GM18858 (cell line): ENCODE data around the gene TRMT61A.

Experiments
- ATAC-seq: cut with Tn5 transposase; IDR thresholded peaks from one replicate; pipeline ENCODE4 v1.9.1; 2021; ENCODE audit not compliant: unreplicated experiment

Gene TRMT61A

DNA sequence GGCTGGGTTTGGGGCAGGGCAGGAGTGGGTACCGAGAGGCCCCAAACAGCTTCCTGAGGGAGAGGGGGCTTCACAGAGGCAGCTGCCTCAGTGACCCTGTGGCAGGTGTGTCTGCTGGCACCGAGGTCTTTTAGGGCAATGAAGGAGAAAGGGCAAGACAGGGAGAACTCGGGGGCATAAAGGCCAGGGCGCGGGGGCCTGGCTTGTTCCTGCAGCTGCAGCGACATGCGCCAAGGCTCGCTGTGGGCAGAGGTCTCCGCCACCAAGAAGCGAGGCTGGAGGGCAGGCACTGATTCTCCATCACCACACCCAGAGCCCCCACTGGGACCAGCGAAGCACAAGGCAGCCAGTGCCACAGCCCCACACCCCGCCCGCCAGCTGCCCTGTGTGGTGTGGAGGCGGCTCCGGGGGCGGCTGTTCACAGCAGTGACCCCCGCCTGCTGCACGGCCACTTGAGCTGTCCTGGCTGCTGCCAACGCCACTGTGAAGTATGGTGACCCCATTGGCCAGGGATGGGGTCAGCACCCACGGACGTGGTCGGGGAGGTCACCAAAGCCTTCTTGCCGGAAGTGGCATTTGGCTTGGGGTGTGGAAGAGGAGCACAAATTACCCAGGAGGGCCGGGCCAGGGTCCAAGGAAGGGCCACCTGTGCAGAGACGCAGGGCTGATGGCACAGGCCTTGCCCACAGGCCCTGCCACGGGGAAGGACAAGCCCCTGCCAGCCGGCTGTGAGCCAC lies 17.1 kb downstream of the TRMT61A start:
- no peak for ATAC-seq

DNA sequence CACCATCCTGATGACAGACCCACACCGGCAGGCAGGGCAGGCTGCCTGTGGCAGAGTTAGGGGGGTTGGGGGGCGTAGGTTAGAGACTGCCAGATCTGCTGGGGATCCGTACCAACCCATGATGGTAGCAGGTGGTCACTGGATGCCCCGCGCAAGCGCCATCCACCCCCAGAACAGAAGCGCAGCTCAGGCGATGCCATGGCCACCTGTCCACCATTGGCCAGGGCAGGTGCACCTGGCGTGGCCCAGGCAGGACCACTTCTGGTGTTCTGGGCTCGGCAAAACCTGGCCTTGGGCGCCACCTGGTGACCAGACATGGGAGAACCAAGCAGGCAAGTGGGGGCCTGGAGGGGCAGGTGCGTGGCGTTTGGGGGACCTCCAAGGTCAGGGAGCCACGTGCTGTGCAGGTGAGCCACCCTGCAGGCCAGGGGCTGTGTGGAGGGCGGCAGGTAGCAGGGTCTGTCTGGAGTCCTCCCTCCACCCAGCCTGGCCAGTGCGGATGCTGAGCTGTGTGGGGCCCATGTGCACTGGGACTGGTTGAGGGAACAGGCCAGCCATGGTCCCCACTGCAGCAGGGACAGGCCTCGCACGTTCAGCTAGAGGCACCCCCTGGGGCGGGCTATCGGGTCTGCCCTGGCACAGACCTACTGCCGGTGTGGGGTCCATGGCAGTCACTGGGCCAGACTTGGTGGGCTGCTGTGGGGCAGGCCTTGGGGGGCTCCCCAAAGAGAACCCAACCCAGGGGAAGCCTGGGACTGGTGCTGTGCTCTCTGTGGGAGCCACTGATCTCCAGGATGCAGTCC lies 17.9 kb downstream of the TRMT61A start:
- no peak for ATAC-seq

DNA sequence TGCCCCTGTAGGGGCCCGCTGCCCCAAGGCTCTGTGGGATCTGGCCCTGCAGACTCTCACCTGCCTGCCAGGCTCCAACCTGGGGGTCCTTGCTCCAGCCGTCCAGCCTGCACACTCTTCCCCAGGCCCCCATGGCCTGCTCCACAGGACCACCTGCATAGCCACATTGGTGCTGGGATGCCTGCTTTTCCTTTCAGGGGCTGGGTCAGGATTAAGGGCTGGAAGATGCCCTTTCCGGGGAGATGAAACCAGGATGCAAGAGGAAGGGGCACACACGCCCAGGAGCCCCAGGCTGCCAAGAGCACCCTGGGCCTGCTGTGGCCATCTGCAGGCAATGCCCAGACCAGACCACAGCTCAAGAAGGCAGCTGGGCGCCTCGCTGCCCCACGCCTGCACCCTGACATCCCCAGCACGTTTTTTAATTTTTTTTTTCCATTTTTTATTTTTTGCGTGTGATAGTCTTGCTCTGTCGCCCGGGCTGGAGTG lies 18.5 kb downstream of the TRMT61A start:
- ATAC-seq: no peak

DNA sequence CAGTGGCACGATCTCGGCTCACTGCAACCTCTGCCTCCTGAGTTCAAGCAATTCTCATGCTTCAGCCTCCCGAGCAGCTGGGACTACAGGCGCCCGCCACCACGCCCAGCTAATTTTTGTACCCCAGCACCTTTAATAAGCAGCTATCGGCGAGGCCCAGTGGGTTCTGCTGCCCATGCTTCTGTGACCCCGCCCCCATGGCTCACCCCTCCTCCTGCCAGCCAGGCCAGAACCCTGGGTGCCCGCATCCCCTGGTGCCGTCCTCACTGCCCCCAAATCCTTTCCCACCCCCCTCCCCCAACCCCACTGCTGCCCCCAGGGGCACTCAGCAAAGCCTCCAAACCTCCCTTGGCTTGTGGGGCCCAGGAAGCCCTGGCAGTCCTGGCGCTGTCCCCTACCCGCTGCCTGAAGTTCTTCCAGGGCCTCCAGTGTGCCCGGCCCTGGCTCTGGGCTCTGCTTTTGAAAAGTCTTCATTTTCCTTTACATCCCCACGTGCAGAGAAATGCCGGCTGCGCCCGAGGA lies 19.0 kb downstream of the TRMT61A start:
- no peak for ATAC-seq

DNA sequence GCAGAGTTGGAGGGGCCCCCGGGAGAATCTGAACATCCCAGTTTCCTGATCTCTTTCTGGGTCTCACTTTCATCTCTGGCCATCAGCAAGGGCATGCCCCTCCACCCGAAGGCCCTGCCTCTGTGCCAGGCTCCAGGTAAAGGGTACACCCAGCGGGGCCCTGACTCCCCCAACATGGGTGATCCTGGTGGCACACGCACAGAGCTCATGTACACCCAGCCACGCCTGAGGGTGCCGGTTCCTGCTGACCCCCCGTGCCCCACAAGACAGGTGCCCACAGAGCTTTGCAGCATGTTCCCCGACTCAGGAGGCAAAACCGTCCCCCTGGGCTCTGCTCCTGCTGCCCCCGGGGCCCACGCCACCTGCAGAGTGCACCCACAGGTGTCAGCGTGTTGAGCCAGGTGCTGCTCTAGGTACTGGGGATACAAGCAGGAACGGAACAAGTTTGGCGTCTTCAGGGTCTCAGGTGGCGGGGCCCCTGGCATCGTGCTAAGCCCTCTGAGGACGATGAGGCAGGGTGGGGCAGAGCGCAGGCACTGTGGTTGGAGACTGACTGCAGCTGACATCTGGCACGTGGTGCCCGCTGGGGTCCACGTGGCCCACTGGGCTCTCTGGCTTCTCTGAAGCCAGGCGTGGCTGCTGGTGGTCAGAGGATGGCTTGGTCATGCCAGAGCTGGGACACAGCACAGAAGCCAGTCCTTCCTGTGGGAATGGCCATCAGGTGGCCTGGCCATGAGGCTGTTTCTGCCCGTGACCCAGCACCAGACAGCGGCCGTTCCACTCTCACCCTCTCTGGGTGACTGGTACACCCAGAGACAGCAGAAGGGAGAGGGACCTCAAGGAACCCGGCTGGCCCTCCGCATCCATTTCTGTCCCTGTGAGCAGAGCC lies 19.7 kb downstream of the TRMT61A start:
- no peak for ATAC-seq

DNA sequence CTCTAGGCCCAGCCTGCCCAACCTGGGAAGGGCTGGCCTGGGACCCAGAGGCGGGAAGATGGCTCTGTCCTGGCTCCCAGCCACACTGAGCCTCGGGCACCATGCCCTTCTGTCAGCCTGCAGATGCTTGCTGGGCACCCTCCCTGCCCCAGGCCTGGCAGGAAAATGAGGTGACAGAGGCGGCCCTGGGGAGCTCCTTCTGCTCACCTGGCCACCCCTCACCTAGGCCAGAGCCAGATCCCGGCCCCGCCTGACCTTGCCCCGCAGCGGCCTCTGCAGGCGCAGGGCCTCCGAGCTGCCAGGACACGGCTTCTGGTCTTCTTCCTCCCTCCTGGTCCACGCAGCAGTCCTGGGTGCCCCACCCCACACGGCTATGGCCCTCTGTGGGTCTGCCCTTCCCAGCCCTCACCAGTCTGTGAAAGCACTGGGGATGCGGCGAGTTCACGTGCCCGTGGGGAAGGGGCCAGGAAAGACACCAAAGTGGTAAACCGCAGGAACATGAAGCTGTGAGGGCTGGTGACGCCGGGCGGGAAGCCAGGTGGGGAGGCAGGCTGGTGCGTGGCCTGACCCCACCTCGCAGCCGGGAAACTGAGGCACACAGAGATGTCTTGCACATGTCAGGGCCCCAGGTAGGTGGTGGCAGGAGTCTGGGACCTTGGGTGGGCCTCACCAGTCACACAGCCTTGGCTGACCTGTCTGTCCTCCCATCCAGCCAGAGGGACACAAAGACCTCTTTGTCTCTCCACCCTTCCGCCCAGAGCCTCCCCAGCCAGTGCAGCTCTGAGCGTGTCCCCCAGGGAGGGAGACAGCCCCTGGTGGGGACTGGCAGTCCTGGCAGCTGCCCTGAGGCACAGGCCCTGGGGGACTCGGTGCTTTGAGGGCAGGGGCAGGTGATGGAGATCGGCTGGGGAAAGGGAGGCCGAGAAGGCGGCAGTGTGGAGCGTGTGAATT lies 20.6 kb downstream of the TRMT61A start:
- ATAC-seq: no peak

DNA sequence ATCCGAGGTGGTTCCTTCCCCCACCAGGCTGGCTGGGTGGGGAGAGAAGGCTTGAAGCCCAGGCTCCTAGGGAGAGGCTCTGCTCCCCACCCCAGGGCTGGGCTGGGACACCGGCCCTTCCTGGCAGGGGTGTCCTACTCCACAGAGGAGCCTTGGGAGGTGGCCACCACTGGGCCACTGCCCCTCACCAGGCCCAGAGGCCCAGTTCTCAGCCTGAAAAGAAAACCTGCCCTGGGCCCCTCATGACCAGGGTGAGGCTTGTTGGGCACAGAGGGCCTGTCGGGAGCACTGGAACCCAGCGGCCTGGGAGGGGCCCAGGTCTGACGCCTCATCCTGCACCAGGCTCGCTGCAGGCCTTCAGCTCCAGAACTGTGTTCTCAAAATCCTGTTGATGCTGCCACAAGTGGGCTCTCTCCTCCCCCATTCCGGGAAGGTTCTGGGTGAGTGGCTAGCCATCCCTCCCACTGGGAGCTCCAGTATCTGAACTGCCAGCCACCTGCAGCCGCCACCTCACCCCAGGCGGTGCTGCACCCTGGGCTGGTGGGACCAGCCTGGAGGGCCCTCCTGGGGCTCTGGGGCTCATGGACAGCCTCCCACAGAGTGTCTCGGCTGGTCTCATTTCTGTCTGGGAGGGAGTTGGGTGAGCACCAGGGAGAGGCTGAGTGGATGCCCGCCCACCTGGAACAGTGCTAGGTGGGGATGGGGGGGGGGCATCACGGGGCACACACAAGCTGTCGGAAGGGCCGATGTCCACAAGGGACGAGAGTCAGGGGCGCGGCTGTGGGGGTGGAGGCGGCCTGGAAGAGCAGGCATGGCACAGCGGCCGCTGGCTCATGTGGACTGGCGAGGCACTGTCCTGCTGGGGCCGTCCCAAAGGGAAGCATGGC lies 21.7 kb downstream of the TRMT61A start:
- ATAC-seq: no peak

DNA sequence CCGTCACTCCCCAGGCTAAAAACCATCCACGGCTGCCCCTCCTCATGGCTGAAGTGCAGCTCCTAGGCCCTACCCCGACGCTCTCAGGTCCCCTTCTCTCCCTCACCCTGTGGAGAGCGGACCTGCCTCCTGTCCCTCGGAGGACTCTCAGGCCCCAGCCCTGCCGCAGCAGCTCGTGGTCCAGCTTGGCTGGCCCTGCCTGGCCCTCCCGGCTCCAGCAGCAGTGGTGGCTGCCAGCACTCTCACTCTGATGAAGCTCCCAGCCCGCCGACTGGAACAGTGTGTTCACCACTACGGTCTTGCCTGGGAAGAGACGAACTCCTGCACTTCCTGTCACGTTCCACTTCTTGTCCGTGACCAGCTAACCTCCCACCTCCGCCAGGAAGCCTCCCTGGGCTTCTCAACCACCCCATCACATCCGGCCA lies 22.4 kb downstream of the TRMT61A start:
- ATAC-seq: no peak

DNA sequence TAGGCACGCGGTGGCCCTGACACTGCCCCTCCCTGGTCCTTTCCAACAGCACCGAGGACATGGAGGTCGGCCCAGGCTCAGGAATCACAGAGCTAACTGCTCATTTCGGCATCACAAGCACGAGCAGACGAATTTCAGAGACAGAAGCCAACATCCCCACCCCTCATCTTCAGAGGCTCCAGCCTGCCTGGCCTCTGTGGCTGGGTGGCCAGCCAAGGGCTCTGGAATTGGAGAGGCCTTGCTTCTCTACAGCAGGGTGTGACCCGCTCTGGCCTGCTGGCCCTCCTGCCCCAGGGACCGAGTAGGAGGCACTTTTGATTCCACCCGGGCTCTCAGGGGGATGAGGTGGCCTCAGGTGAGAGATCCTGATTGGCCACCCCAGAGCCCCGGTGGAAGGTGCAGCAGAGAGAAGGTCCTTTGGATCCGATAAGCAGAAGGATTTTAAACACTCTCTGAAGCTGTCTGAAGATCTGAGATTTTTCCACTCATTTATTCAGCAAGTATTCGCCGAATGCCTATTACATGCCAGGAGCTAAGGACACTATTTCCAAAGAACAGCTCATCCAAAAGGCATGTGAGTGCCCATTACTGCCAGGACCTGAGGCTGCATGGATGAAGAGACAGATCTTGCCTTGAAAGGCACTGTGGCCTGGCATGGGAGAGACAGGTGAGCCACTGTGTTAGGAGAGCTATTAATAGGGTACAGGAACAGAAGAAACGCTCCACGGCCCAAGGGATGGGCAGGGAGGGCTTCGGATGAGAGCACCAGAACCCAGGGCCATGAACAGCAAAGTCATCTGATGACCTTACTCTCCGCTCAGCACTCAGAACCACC lies 23.2 kb downstream of the TRMT61A start:
- ATAC-seq: no peak

DNA sequence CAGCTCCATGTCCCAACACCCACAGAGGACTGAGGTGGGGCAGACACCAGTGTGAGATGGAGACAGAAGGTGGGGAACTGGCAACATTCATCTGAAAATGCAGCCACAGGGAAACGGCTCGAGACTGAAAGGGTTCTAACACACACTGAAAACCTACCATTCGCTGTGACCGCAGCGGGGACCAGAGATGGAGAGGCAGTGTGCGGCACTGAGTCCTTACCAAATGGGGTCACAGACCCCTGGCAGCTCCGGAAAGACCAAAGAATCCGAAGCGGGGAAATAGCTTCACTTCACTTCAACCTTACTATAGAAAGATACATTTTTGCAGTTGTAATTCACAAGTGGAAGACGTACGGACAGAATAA lies 23.8 kb downstream of the TRMT61A start:
- ATAC-seq: no peak

DNA sequence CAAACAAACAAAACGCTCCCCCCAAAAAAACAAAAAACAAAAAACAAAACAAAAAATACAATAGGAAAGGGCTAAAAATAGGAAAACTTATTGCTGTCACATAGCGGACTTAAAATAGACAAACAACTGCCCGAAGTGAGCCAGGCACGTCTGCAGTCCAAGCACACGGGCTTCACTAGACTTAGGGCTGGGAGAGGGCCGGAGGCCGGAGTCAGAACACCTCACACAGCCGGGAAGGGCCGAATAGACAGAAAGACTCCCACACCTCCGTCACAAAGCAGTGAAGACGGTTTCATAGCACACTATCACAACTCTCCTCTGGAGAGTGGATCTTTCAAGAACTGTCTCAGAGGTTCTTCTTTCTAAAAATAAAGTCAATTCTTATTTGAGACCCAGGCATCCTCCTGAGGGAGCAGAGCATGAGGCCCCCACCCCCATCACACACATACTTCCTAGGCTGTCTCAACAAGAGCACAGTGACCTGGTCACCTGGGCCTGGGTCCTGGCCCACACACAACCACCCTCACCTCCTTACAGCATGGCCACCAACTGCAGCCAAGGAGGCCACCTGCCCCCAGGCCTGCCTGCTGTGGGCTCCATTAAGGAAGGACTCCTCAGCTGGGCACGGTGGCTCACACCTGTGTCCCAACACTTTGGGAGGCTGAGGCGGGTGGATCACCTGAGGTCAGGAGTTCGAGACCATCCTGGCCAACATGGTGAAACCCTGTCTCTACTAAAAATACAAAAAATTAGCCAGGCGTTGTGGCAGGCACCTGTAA lies 26.8 kb downstream of the TRMT61A start:
- no peak for ATAC-seq

DNA sequence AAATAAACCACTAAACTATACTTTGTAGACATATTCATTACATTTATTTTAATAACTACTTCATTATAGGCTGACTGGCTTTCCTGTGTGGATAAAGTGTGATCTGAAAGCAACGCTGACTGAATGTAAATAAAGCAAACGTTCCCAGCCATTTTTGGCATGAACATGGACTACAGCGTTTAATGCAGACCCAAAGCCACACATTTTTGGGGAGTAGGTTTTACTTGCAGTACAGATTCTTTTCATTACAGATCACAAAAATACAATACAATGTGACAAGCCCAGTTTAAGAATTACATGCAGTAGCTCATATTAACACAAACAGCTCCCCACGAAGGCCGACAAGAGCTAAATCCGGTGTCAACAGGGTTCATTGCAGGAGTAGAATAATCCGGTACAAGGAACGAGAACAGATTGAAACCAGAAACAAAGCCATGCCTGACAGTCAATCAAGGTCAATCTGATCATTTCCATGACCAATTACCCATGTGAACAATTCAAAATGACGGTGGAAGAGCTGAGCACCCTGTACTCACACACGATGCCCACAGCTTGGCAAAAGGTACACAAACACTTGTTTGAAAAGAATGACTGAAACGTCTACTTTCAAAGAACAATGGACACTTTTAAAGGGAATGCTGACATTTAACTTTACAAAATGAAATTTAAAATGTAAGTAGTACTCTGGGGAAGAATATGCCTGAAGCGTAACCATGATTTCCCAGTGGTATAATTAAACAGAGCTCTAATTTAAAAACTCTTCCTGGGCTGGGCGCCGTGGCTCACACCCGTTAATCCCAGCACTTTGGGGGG lies 28.2 kb downstream of the TRMT61A start:
- ATAC-seq: no peak

DNA sequence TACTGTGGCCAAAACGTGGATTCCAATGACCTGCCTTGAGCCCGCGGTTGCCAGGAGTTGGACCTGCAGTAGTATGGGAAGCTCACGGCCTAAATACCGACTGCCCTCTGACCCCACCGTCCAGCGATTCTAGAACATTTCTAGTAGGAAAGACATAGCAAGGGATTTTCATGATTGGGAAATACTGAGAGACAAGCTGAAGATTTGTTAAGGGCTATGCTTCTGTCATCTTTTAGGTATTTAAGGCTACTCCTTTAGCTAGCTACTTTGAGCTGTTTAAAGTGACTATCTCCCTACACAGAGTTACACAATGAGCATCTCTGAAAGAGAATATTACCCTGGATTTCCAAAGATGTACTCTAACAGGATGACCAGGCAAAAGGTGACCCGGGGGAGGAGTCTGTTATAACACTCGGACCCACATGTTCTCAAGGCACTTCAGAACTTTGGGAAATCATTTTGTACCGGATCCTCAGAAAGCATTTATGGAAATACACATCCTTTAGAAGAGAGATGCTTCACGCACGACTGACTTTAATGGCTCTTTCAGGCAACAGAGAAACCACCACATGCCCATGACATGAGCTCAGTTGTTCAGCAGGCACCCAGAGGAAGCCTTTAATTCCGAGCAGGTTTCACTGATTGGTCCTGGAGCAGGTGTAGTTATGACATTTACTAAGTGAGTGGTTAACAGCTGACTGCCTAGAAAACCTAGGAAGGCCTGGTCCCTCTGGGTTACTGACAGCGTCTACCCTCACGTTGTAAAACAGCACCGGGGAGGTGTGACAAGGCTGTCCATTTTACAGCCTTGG lies 29.3 kb downstream of the TRMT61A start:
- ATAC-seq: no peak

DNA sequence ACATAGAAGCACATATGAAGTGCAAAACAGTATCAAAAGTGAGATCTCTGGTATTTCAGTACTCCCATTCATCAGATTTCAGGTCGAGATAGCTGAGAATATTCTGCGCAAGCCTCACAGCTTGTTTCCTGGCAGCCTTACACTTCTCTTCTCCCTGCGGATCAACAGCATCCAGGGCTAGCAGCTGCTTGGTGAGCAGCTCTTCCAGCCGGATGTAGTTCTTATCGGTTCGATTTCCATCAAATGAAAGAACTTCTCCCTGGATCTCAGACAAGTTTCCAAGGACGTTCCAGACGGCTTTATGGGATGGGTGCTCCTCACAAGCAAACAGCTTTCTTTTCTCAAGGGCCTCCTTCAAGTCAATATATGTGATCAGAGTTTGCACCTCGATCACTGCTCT lies 30.8 kb downstream of the TRMT61A start:
- no peak for ATAC-seq

DNA sequence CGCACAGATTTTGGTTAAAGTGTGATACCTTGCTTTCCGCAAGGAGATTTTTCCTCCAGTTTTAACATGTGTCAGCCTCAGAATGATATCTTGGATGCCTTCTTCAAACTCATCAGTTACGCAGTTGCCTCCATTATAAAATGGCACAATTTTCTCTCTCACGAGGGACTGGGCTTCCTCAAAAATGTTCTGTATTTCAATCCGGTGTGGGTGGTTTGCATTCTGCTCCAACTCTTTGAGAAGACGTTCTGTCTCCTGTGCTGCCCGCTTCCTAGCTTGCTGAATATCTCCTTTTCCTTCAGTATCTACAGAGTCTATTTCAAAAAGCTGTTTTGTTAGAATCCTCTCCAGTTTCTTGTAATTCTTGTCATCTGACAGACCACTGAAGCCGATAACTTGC lies 31.7 kb downstream of the TRMT61A start:
- no peak for ATAC-seq
